ENCODE measurements around the gene FBXO9. TPM values are rescaled to one million over a fixed set of nuclear protein-coding genes. Genes with fewer than 3 reads are reported as not detected.

The FBXO9 gene
- total RNA-seq, 4 donors from 2014 or later, result 50.5 to 166 (median 64.2) TPM

GRCh38 chr6:53027131-53027718 is 38.0 kb upstream of the FBXO9 start:
- in situ Hi-C loops (cut with MboI; ENCODE audit: low pct_ligation_motif_present in 1 of 4, low pct_unique_long_range_greater_than_20kb in 1 of 4, low sequenced_read_pairs in 3 of 4) (no loop called here), intact Hi-C loops (cut with DNase I; ENCODE audit: low total_unique reads) (no loop called here)
- WGBS, 2 donors (ENCODE audit: low coverage in 1 of 2), result 88 to 100% methylated on average over 1 to 5 of the region's 5 CpGs
- peaks cover 0 to 40% (median 7%) of the 10 kb centered on the region in 4 donors for H3K36me3 ChIP-seq
- H3K9me3 ChIP-seq, result no peaks in the 10 kb centered on the region
- no peak for DNase-seq
- no peak for TF ChIP-seq POLR2AphosphoS5 (IDR thresholded peaks at IDR 0.05)
- no peak for TF ChIP-seq CTCF (IDR thresholded peaks at IDR 0.05)
- TF ChIP-seq POLR2A (IDR thresholded peaks at IDR 0.05), result no peak
- no peak for TF ChIP-seq EP300 (IDR thresholded peaks at IDR 0.05; ENCODE audit: low read depth)
- H3K4me1 ChIP-seq, result no peaks in the 10 kb centered on the region
- no peak overlapping the region for H3K4me3 ChIP-seq
- H3K27me3 ChIP-seq, result no peaks in the 10 kb centered on the region
- no peak overlapping the region for H3K27ac ChIP-seq

GRCh38 chr6:53028467-53028866 is 36.7 kb upstream of the FBXO9 start:
- peaks cover 0 to 40% (median 7%) of the 10 kb centered on the region in 4 donors for H3K36me3 ChIP-seq

GRCh38 chr6:53029257-53029656 is 35.9 kb upstream of the FBXO9 start:
- Histone ChIP-seq H3K27ac (no peak overlapping the region), H3K9me3 (no peaks in the 10 kb centered on the region), H3K4me3 (no peak overlapping the region), H3K27me3 (no peaks in the 10 kb centered on the region), H3K36me3 (peaks cover 0 to 40% (median 7%) of the 10 kb centered on the region in 4 donors), H3K4me1 (peaks cover 0 to 12% (median 6%) of the 10 kb centered on the region in 4 donors)
- in situ Hi-C loops (cut with MboI; ENCODE audit: low pct_ligation_motif_present in 1 of 4, low pct_unique_long_range_greater_than_20kb in 1 of 4, low sequenced_read_pairs in 3 of 4) (no loop called here), intact Hi-C loops (cut with DNase I; ENCODE audit: low total_unique reads) (no loop called here)
- DNase-seq, result no peak
- TF ChIP-seq POLR2AphosphoS5 (IDR thresholded peaks at IDR 0.05) (no peak), CTCF (IDR thresholded peaks at IDR 0.05) (no peak), POLR2A (IDR thresholded peaks at IDR 0.05) (no peak), EP300 (IDR thresholded peaks at IDR 0.05; ENCODE audit: low read depth) (no peak)

More at GRCh38 chr6:53028467-53028866, 36.7 kb upstream of the FBXO9 start:
- no peak overlapping the region for H3K27ac ChIP-seq
- TF ChIP-seq EP300 (IDR thresholded peaks at IDR 0.05; ENCODE audit: low read depth), result no peak
- no peak for TF ChIP-seq POLR2AphosphoS5 (IDR thresholded peaks at IDR 0.05)
- no peak for TF ChIP-seq POLR2A (IDR thresholded peaks at IDR 0.05)
- TF ChIP-seq CTCF (IDR thresholded peaks at IDR 0.05), result no peak
- H3K4me3 ChIP-seq, result no peak overlapping the region
- H3K4me1 ChIP-seq, result peaks cover 0 to 10% (median 4%) of the 10 kb centered on the region in 4 donors
- H3K9me3 ChIP-seq, result no peaks in the 10 kb centered on the region
- in situ Hi-C loops (cut with MboI; ENCODE audit: low pct_ligation_motif_present in 1 of 4, low pct_unique_long_range_greater_than_20kb in 1 of 4, low sequenced_read_pairs in 3 of 4) (no loop called here), intact Hi-C loops (cut with DNase I; ENCODE audit: low total_unique reads) (no loop called here)
- WGBS, 2 donors (ENCODE audit: low coverage in 1 of 2), result 75 to 78% methylated on average over 1 of the region's 1 CpG
- no peak for DNase-seq
- no peaks in the 10 kb centered on the region for H3K27me3 ChIP-seq

- Histone ChIP-seq H3K9me3 (no peaks in the 10 kb centered on the region), H3K4me1 (peaks cover 0 to 12% (median 6%) of the 10 kb centered on the region in 4 donors), H3K36me3 (peaks cover 0 to 40% (median 7%) of the 10 kb centered on the region in 4 donors), H3K27me3 (no peaks in the 10 kb centered on the region), H3K27ac (no peak overlapping the region), H3K4me3 (no peak overlapping the region)
- TF ChIP-seq CTCF (IDR thresholded peaks at IDR 0.05) (no peak), EP300 (IDR thresholded peaks at IDR 0.05; ENCODE audit: low read depth) (no peak), POLR2AphosphoS5 (IDR thresholded peaks at IDR 0.05) (no peak), POLR2A (IDR thresholded peaks at IDR 0.05) (no peak)
- no peak for DNase-seq
- in situ Hi-C loops (cut with MboI; ENCODE audit: low pct_ligation_motif_present in 1 of 4, low pct_unique_long_range_greater_than_20kb in 1 of 4, low sequenced_read_pairs in 3 of 4) (no loop called here), intact Hi-C loops (cut with DNase I; ENCODE audit: low total_unique reads) (no loop called here)
- 71 to 80% methylated on average over 1 to 3 of the region's 3 CpGs for WGBS, 2 donors (ENCODE audit: low coverage in 1 of 2)
These were observed 35.4 kb upstream of the FBXO9 start for GRCh38 chr6:53029761-53030160.

All from transverse colon (tissue), 4 donors.